NCI-H748 treated with DMSO at 0.1 percent for 48 hours (cell line): Measurements from ENCODE around the gene HSPD1.
"Not testable (repeated sequence)": the region's sequence is repeated elsewhere in the genome, so short reads cannot be mapped to it uniquely, and the experiment has no call there.

Experiments
- DNase-seq: peaks from one replicate; lab custom pipeline; 2025; lab: John Stamatoyannopoulos, UW

Gene HSPD1

DNA sequence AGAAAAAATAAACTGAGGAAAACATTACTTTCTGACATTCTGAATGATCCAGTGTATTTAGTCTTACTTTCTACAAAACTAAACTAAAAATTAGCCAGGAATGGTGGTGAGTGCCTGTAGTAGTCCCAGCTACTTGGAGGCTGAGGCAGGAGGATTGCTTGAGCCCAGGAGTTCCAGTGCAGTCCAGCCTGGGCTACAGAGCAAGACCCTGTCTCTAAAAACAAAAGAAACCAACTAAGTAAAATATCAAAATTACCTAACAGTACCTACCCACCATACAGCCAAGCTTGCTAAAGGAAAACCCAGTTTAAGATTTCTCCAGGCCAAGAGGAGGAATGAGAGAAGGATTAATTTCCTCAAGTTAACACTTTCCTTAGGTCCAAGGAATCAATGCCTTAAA lies 2.9 kb downstream of the HSPD1 start:
- no peak for DNase-seq

DNA sequence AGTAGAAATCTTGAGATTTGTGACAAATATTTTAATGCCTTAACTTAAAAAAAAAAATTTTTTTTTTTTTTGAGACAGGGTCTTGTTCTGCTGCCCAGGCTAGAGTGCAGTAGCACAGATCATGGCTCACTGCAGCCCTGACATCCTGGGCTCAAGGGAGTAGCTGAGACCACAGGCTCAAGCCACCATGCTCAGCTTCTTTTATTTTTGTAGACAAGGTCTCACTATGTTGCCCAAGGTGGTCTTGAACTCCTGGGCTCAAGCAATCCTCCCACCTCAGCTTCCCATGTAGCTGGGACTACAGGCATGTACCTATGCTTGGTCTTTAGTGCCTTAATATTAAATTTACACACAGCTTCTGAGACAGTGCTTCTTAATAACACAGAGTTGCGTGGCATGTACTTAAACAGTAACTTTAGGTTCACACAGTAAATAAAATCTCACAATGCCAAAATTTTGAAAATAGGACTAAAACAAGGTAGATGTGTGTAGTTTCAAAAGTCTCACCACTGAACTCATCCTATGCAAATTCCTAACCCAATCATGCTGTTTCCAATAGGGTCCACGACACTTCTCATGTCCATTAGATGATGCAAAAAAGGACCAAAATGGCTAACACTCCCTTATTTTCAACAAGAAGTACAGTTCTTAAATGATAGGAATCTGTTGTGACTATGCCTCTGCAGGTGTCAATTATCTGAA lies 4.1 kb downstream of the HSPD1 start:
- DNase-seq: no peak

DNA sequence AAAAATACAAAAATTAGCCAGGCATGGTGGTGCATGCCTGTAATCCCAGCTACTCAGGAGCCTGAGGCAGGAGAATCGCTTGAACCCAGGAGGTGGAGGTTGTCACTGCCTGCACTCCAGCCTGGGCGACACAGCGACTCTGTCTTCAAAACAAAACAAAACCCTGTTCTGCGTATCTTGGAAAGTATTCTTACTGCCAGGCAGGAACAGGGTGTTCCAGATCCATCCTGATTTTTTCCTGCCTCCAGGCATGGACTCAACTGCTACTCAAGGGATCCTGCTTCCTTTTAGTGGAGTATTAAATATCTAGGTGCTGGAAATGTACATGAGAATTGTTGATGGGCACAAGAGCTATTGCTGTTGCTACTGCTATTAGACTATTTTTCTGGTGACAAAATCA lies 12.3 kb downstream of the HSPD1 start:
- DNase-seq: no peak

DNA sequence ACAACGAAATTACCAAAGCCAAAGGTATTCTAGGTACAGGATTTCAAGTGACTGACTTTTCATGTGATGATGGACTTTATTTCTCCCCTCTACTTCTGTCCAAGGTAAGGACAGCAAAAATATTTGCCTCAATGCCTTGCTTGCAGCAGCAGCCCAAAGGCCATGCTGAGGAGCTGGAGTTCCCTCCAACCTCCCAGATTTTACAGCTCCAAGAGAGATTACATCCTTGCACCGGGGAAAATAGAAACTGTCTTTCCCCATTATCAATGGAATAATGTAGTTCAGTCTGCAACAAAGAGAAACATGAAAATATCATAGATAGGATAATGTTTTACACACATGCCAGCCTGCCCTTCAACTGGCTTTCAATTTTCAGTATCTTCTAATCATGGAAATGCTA lies 13.5 kb downstream of the HSPD1 start:
- no peak for DNase-seq

DNA sequence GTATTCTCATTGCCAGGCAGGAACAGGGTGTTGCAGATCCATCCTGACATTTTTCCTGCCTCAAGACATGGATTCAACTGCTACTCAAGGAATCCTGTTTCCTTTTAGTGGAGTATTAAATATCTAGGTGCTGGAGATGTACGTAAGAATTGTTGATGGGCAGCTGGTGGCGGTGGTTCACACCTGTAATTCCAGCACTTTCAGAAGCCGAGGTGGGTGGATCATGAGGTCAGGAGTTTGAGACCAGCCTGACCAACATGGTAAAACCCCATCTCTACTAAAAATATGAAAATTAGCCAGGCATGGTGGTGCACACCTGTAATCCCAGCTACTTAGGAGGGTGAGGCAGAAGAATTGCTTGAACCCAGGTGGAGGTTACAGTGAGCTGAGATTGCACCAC lies 15.4 kb downstream of the HSPD1 start:
- not testable (repeated sequence) for DNase-seq

DNA sequence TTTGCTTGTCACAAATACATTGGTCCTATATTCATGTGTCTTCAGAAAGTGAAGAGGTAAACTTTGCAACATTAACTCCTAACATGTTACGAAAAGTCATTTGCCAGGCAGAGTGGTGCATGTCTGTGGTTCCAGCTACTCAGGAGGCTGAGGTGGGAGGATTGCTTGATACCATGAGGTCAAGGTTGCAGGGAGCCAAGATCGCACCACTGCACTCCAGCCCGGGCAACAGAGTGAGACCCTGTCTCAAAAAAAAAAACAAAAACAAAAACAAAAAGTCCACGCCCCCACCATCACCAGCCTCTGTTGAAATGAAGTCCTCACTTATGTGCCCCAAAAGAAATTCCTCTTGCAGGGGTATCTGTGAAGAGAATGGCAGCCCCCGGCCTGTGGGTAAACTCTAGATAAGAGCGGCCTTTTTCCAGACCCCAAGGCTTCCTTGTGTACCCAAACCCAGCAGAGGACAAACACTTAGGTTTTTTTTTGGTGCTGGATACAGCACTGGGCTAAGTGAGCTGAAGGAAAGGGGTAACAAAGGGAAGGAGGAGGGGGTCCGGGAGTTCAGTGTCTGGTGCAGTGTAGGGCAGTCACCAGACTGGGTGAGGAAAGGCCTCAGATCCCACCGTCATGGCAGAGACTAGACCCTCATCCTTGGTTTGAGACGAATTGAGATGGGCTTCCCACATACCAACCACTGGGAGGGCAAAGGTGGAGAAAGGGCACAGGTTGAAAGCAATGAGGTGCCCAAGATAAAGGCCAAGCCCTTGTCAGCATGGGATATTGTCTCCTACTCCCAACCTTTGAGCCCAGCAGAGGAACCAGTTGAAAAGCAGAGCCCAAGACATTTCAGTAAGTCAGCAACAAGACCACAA lies 19.2 kb downstream of the HSPD1 start:
- no peak for DNase-seq

DNA sequence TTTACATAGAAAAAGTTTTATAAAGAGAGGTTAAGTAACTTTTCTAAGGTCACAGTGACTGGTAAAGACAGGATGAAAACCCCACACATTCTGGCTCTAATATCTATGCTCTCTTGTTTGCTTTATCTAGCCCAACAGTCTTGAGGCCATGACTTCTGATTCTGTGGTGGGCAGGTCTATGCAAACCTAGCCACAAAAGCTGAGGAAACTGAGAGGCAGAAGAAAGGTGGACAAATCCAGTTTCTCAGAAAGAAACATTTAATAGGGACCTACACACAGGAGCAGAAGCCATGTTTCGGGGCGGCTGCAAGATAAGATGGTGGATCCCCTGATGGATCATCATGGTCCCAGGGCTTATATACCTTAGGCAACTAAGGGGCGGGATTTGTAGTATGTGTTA lies 21.8 kb downstream of the HSPD1 start:
- no peak for DNase-seq

DNA sequence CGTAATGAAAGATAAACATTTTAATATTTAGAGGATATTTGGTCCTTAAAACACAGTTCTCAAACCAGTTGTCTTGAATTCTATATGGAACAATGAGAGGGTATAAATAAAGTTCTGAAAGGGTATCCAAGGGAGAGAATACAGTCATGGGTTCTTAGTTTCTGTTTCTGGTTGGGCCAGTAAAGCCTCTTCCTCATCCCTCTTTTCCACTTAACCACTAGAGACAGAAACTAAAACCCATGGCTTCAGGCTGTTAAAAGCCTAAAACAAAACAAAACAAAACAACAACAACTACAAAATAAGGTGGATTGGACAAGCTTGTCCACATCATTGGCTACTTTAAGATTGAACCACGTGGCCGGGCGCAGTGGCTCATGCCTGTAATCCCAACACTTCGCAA lies 27.5 kb downstream of the HSPD1 start:
- no peak for DNase-seq

DNA sequence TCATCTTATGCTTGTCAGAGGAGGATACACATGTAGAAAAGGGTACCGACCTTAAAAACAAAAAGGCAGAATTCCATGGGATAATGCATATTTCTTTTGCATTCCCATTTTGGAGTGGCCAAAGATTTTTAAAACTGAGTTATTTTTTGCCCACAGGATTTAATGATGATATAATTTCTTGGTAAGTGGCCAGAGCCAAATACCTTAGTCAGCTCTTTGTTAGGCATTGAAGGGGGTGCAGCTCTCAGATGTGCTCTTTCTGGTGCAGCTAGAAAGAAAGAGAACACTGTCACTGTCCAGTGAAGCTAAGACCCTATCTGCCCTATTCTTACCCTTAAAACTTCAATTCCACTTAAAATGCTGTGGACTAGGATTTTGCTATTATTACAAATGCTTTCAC lies 35.5 kb downstream of the HSPD1 start:
- no peak for DNase-seq

DNA sequence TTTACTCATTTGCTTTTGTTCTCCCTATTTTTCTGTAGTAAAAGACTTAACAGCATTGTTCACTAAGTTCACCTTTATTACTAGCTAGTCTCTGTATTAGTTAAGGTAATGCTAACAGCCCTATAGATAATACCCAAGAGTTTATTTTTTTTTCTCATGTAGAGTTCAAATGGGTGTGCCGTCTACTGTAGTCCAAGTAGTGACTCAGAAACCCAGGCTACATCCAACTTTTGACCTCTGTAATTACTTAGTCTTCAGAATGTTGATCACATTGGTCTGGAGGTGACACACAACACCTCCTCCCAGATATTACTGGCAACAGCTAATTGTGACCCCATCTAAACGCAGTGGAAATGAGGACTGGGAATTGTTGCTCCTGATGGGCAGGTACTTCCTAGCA lies 38.6 kb downstream of the HSPD1 start:
- DNase-seq: no peak

DNA sequence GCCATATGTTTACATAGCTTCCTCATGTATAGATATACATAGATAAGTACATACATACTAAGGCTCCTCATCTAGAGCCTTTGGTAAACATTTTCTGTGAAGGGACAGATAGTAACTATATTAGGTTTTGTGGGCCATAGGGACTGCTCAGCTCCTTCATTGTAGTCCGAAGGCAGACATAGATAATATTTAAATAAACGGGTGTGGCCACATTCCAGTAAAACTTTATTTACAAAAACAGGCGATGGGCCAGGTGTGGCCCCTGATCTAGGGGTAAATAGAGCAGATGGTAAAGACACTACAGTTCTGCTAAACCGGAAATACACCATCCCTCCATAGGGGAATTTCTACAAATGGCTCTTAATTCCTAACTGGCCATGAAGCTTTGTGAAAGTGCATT lies 39.0 kb downstream of the HSPD1 start:
- DNase-seq: no peak

DNA sequence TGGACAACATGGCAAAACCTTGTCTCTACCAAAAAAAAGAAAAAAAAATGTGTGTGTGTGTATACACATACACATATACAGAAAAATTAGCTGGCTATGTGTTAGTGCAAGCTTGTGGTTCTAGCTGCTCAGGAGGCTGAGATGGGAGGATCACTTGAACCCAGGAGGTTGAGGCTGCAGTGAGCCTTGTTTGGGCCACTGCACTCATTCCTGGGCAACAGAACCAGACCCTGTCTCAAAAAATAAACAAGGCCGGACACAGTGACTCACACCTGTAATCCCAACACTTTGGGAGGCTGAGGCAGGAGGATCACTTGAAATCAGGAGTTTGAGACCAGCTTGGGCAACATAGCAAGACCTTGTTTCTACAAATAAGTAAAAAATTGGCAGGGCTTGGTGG lies 44.2 kb downstream of the HSPD1 start:
- no peak for DNase-seq

DNA sequence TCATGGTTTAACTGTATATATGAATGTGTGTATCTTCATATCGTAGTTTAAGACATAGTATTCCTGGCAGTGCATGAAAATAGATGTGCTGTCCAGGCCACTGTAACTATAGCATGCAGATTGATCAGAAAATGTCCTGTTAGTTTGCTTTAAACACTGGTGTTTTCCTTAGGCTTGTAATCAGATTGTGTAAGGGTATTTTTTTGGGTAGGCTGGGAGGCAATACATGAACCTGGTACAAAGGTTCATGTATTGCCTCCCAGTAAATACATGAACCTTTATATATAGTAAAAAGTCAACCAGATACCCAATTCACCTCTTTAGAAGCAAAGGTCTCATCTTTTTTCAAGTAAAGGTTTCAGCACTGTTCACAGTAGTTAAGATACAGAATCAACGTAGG lies 44.7 kb downstream of the HSPD1 start:
- no peak for DNase-seq

DNA sequence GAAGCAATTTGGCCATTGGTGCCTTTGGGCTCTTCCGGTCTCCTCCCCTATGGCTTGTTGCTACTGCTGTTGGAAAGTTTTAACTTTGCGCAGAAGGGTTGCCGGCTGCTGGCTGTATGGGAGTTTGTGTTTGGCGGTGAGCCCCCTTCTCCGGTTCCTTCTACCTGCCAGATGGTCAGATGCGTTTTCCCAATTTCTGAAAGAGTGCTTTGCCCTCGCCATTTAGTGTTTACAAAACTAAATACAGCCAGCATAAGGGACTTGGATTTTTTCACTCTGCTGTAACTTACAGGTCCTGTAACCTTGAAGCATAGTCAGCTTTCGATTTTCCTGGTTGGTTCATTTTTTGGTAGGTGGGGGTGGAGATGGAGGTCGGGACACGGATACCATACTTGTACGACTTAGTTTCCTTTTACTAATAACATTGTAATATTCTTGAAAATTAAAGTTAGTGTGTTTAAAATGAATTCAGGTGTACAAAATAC lies 45.7 kb downstream of the HSPD1 start:
- DNase-seq: peak; percentile 69

DNA sequence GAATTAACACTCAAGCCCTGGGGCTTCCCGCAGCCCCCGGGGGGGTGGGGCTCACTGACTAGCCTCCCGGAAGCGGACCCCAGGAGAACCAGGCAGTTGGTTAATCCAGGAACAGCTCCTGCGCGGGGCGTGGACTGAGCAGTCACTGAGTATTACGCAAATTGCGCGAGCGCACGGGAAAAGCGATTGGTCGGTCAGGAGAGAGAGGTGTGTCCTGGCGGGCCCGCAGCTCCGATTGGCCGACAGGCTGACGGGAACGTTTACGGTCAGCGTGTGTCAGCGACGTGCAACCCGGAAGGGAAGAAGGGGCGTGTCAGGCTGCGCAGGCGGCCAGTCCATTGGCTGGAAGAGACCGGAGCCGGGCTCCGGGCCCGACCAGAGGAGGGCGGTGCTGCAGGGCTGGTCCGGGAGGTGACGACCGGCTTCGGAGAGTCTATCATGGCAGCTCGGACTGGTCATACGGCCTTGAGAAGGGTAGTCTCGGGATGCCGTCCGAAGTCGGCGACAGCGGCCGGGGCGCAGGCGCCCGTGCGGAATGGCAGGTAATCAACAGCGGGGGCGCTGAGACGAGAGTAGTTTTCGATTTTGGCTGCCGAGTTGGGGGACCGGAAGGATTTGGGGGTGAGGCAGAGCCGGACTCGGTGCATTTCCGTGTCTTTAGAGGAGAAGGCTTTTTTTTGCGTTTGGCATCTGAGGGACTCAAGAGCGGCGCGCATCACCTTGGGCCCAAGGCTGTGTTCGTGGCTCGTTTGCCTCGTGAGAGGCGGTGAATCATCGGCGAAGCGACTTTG lies 46.3 kb downstream of the HSPD1 start, which contains the start of gene COQ10B:
Gene COQ10B, plus strand, starts transcription at position 430 of the 791 bp plus-strand sequence. Its CDS starts 9 bp downstream, at position 439.
- peak; percentile 99 for DNase-seq

DNA sequence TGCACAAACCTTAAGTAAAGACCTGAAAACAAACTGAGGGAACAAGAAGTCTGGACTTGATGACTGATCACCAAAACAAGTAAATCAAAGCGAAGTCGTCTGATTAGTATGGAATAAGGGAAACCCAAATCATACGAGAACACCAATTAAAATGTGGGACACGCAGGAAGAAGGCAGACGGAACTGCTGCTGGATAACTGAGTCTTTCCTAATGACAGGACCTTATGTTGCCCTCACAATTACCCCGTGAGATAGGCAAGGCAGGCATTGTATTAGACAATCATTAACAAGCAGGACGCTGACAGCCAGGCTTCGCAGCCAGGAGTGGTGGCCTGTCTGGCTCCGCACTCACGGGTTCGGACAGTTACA lies 46.9 kb downstream of the HSPD1 start:
- DNase-seq: no peak

DNA sequence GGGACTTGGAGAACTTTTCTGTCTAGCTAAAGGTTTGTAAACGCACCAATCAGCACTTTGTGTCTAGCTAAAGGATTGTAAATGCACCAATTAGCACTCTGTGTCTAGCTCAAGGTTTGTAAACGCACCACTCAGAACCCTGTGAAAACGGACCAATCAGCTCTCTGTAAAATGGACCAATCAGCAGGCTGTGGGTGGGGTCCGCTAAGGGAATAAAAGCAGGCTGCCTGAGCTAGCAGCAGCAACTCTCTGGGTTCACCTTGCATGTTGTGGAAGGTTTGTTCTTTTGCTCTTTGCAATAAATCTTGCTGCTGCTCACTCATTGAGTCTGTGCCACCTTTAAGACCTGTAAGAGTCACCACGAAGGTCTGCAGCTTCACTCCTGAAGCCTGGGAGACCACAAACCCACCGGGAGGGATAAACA lies 48.7 kb downstream of the HSPD1 start:
- not testable (repeated sequence) for DNase-seq

DNA sequence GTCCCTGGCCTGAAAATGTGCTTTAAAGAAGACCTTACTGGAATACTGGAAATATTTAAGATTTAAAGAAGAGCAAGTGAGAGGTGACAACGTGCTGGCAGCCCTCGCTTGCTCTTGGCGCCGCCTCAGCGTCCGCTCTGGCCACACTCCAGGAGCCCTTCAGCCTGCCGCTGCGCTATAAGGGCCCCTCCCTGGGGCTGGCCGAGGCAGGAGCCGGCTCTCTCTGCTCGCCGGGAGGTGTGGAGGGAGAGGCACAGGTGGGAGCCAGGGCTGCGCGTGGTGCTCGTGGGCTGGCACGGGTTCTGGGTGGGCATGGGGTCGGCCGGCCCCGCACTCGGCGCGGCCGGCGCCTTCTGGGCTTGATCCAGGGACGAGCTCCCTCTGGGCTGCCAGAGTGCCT lies 49.2 kb downstream of the HSPD1 start:
- no peak for DNase-seq

DNA sequence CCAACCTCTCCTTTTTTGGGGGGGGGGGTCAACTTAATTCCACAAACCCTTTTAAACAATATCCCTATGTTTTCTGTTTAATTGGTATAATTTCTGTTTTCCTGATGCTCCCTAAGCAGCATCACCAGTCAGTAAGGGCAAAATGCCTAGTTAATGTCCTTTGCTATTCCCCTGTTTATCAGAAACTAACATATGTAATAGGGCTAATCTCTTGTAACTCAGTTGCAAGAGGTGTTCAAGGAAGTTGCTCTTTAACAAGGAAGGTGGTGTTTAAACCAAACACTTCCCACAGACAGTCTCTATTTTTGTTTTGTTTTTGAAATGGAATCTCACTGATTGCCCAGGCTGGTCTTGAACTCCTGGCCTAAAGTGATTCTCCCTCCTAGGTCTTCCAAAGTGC lies 52.8 kb downstream of the HSPD1 start:
- no peak for DNase-seq

DNA sequence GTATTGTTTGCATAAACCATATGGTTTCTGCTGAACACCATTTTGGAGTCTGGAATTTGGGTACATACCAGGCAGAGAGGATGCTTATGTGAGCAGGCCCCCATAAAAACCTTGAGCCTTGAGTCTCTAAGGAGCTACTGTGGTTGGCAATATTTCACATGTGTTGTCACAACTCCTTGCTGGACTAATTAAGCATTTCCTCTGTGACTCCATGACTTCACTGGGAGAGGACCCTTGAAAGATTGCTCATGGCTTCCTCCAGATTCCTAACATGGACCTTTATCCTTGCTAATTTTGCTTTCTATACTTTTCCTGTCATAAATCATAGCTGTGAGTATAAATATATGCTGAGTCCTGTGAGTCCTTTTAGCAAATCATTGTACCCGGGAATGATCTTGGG lies 53.9 kb downstream of the HSPD1 start:
- DNase-seq: no peak

DNA sequence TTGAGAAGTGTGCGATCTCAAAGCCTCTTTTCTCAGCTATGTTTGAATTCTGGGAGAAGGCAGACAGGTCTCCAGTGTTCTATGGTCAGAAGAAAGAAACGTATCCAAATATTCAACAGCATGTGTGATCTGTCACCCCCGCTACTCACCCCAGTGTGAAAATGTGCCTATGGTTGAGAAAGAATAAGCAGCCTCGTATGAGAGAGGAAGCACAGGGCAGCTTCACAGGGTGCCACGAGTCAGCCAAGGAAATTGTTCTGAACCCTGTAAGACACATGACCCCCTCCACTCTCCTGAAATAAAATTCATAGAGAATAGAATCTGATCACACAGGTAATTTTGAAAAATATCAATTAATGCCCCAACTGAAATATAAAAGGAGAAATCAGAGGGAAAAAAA lies 56.8 kb downstream of the HSPD1 start:
- DNase-seq: no peak

DNA sequence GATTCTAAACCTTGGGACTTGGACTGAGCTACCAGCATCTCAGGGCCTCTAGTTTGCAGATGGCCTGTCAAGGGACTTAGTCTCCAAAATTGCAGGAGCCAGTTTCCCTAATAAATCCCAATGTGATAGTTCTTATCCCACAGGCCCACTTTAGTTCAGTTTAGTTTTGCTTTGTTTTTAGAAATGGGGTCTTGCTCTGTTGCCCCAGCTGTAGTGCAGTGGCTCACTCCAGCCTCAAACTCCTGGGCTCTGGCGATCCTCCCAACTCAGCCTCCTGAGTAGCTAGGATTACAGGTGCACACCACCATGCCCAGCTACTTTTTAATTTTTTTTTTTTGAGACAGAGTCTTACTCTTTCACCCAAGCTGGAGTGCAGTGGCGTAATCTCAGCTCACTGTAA lies 62.3 kb downstream of the HSPD1 start:
- no peak for DNase-seq
